ENCODE measurements around the gene NEDD8.

GRCh38 chr14:24185741-24186140 lies 46.4 kb downstream of the NEDD8 start:
- no peak for TF ChIP-seq SIN3A (IDR thresholded peaks at IDR 0.05; ENCODE audit: borderline replicate concordance, insufficient read depth, low read length)
- no peak for TF ChIP-seq TAF1 (IDR thresholded peaks at IDR 0.05; ENCODE audit: borderline replicate concordance, insufficient read depth, low read length)
- no peak for TF ChIP-seq POLR2AphosphoS5 (IDR thresholded peaks at IDR 0.05; ENCODE audit: low read depth, low read length)

Data from PFSK-1 (cell line).